ENCODE results near the gene EFNB3.

EFNB3 gene

GRCh38 chr17:7732981-7733539 is 28.1 kb downstream of the EFNB3 start:
- no peak overlapping the region for H3K27ac ChIP-seq (ENCODE audit: low read depth, low read length)
- H3K9me2 ChIP-seq (replicated peaks; ENCODE audit: control insufficient read depth, low read length): no peaks in the 10 kb centered on the region
- no peak overlapping the region for H3K4me3 ChIP-seq (ENCODE audit: low read length)
- H3K4me1 ChIP-seq (ENCODE audit: control insufficient read depth, low read length): peaks cover 9% of the 10 kb centered on the region
- no peaks in the 10 kb centered on the region for H3K36me3 ChIP-seq (ENCODE audit: control insufficient read depth, low read length)
- no peaks in the 10 kb centered on the region for H3K79me2 ChIP-seq (ENCODE audit: control insufficient read depth, low read length)
- no peaks in the 10 kb centered on the region for H3K9me3 ChIP-seq (ENCODE audit: control insufficient read depth, insufficient read depth, low read length)
- peaks cover 12% of the 10 kb centered on the region for H3K27me3 ChIP-seq (ENCODE audit: control insufficient read depth, low read length)
- TF ChIP-seq EZH2phosphoT487 (IDR thresholded peaks at IDR 0.05; ENCODE audit: borderline replicate concordance, low read length) (no peak), CTCF (IDR thresholded peaks at IDR 0.05; ENCODE audit: low read depth, low read length, poor library complexity, severe bottlenecking) (no peak)
- no peaks in the 10 kb centered on the region for H3F3A ChIP-seq (ENCODE audit: control insufficient read depth, insufficient read depth)
- no peaks in the 10 kb centered on the region for H4K20me1 ChIP-seq (ENCODE audit: control insufficient read depth, insufficient read depth, low read depth, low read length)
- H3K4me2 ChIP-seq (ENCODE audit: low read length): no peak overlapping the region

GRCh38 chr17:7737601-7738000 is 32.6 kb downstream of the EFNB3 start:
- no peak overlapping the region for H3K27ac ChIP-seq (ENCODE audit: low read depth, low read length)
- no peaks in the 10 kb centered on the region for H3K79me2 ChIP-seq (ENCODE audit: control insufficient read depth, low read length)
- H4K20me1 ChIP-seq (ENCODE audit: control insufficient read depth, insufficient read depth, low read depth, low read length): no peaks in the 10 kb centered on the region
- no peak overlapping the region for H3K4me2 ChIP-seq (ENCODE audit: low read length)
- no peaks in the 10 kb centered on the region for H3K9me2 ChIP-seq (replicated peaks; ENCODE audit: control insufficient read depth, low read length)
- no peaks in the 10 kb centered on the region for H3K4me1 ChIP-seq (ENCODE audit: control insufficient read depth, low read length)
- H3K4me3 ChIP-seq (ENCODE audit: low read length): no peak overlapping the region
- TF ChIP-seq CTCF (IDR thresholded peaks at IDR 0.05; ENCODE audit: low read depth, low read length, poor library complexity, severe bottlenecking) (no peak), EZH2phosphoT487 (IDR thresholded peaks at IDR 0.05; ENCODE audit: borderline replicate concordance, low read length) (no peak)
- peaks cover 12% of the 10 kb centered on the region for H3K27me3 ChIP-seq (ENCODE audit: control insufficient read depth, low read length)
- H3K9me3 ChIP-seq (ENCODE audit: control insufficient read depth, insufficient read depth, low read length): no peaks in the 10 kb centered on the region
- no peaks in the 10 kb centered on the region for H3F3A ChIP-seq (ENCODE audit: control insufficient read depth, insufficient read depth)
- no peaks in the 10 kb centered on the region for H3K36me3 ChIP-seq (ENCODE audit: control insufficient read depth, low read length)

- Histone ChIP-seq H3K9me3 (ENCODE audit: control insufficient read depth, insufficient read depth, low read length) (no peaks in the 10 kb centered on the region), H3K27ac (ENCODE audit: low read depth, low read length) (no peak overlapping the region), H3K36me3 (ENCODE audit: control insufficient read depth, low read length) (no peaks in the 10 kb centered on the region), H3K4me2 (ENCODE audit: low read length) (no peak overlapping the region), H3K4me3 (ENCODE audit: low read length) (no peak overlapping the region), H4K20me1 (ENCODE audit: control insufficient read depth, insufficient read depth, low read depth, low read length) (no peaks in the 10 kb centered on the region), H3K79me2 (ENCODE audit: control insufficient read depth, low read length) (no peaks in the 10 kb centered on the region), H3F3A (ENCODE audit: control insufficient read depth, insufficient read depth) (no peaks in the 10 kb centered on the region), H3K9me2 (replicated peaks; ENCODE audit: control insufficient read depth, low read length) (no peaks in the 10 kb centered on the region), H3K4me1 (ENCODE audit: control insufficient read depth, low read length) (no peaks in the 10 kb centered on the region), H3K27me3 (ENCODE audit: control insufficient read depth, low read length) (peaks cover 10% of the 10 kb centered on the region)
- no peak for TF ChIP-seq CTCF (IDR thresholded peaks at IDR 0.05; ENCODE audit: low read depth, low read length, poor library complexity, severe bottlenecking)
- no peak for TF ChIP-seq EZH2phosphoT487 (IDR thresholded peaks at IDR 0.05; ENCODE audit: borderline replicate concordance, low read length)
These were observed 34.7 kb downstream of the EFNB3 start for GRCh38 chr17:7739746-7740145.

Data from DOHH2 (cell line).